Body of pancreas (tissue), 4 donors: ENCODE results near the gene PCGF1. TPM values are rescaled to one million over a fixed set of nuclear protein-coding genes. Genes with fewer than 3 reads are reported as not detected.
"Not testable (repeated sequence)": the region's sequence is repeated elsewhere in the genome, so short reads cannot be mapped to it uniquely, and the experiment has no call there.

Experiments used
- ATAC-seq: fragments of 150-250 bp; one replicate; pipeline ENCODE4 v1.9.1; 2016
- DNase-seq, 4 donors: peaks; one replicate each; pipeline ENCODE4 v3.0.0-alpha.2; 2019
- H3K27ac ChIP-seq, 4 donors: fragments of 200-600 bp; sonication (generic); 1 replicate in 3 of 4; 2 replicates in 1 of 4; pipeline versions ENCODE4 v1.5.1 to v1.6.1; 2016 to 2019; ENCODE audit warnings: mild to moderate bottlenecking in 1 of 4, mixed read lengths in 1 of 4, moderate library complexity in 1 of 4
- H3K27me3 ChIP-seq, 2 donors: fragments of 200-600 bp; sonication (generic); one replicate each; pipeline ENCODE4 v1.6.0; 2016; ENCODE audit warnings: mild to moderate bottlenecking in 1 of 2
- H3K36me3 ChIP-seq, 2 donors: fragments of 200-600 bp; sonication (generic); replicated peaks in 1 of 2; 2 replicates each; pipeline ENCODE4 v1.5.1; 2016; ENCODE audit warnings: low read depth in 2 of 2; ENCODE audit not compliant: insufficient read depth in 1 of 2
- H3K4me1 ChIP-seq: fragments of 200-600 bp; sonication (generic); one replicate; pipeline ENCODE4 v1.6.0; 2016
- H3K4me3 ChIP-seq, 2 donors: fragments of 200-600 bp; sonication (generic); 1 replicate in 1 of 2; 2 replicates in 1 of 2; pipeline ENCODE4 v1.5.1; 2016 to 2019
- H3K9me3 ChIP-seq, 3 donors: fragments of 200-600 bp; sonication (generic); 1 replicate in 2 of 3; 2 replicates in 1 of 3; pipeline ENCODE4 v1.5.1; 2016
- POLR2A ChIP-seq, 3 donors: fragments of 450-650 bp; IDR thresholded peaks; one replicate each; pipeline ENCODE4 v1.6.1; 2016; ENCODE audit warnings: antibody characterized with exemption in 3 of 3, mild to moderate bottlenecking in 2 of 3
- WGBS, 2 donors: methylation state at CpG; one replicate each; pipeline ENCODE4 v1.1.5; 2017; 5-methylcytosine and 5-hydroxymethylcytosine counted together
- intact Hi-C: fragments of 100-400 bp; cut with DNase I; formaldehyde crosslinking; loops from one replicate; pipeline ENCODE4 v1.15.1; 2023
- total RNA-seq, 2 donors: library from RNA; depleted of rRNA; stranded (reverse); fragments of >200 nt; gene quantifications; one replicate each; pipeline ENCODE4 v1.1.0, GENCODE V29; 2016
- TF ChIP-seq, protein P1 (sequence below), 7 experiments: fragments of 450-650 bp in 4 of 7; fragments of 200-600 bp in 3 of 7; sonication (generic) in 3 of 7; IDR thresholded peaks; one replicate each; pipeline ENCODE4 v1.5.1; 2016 to 2019; ENCODE audit warnings: antibody characterized with exemption in 7 of 7

PCGF1 gene
- total RNA-seq, 2 donors from 2014 or later, result 16.5 to 22.3 TPM

DNA sequence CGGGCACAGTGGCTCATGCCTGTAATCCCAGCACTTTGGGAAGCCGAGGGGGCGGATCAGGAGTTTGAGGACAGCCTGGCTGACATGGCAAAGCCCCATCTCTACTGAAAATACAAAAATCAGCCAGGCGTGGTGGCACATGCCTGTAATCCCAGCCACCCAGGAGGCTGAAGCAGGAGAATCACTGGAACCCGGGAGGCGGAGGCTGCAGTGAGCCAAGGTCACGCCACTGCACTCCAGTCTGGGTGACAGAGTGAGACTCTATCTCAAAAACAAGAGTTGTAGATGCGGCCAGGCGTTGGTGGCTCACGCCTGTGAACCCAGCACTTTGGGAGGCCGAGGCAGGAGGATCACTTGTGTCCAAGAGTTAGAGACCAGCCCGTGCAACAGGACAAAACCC, 36.8 kb downstream of the PCGF1 start:
- TF ChIP-seq POLR2A (IDR thresholded peaks at IDR 0.05), result peak in 1 of 3 donors; percentile 6
- H3K4me3 ChIP-seq, H3K9me3 ChIP-seq, DNase-seq, H3K27ac ChIP-seq, ATAC-seq, H3K27me3 ChIP-seq, intact Hi-C loops, H3K36me3 ChIP-seq: not testable (repeated sequence)
- WGBS, 2 donors, result 89 to 90% methylated on average over 9 to 12 of the region's 12 CpGs
- H3K4me1 ChIP-seq, result peaks cover 30% of the 10 kb centered on the region

GRCh38 chr2:74464406-74464805, 43.1 kb downstream of the PCGF1 start:
- Histone ChIP-seq H3K27me3 (no peaks in the 10 kb centered on the region), H3K27ac (peak overlapping the region in 3 of 4 donors; percentile 64 to 89 (median 85)), H3K4me1 (peaks cover 33% of the 10 kb centered on the region), H3K4me3 (peak overlapping the region; percentile 92 to 93), H3K9me3 (no peaks in the 10 kb centered on the region), H3K36me3 (no peaks in the 10 kb centered on the region)
- ATAC-seq, result peak; percentile 4
- 4 to 7% methylated on average over 10 to 13 of the region's 13 CpGs for WGBS, 2 donors
- no peak for DNase-seq
- intact Hi-C loops, result no loop called here
- no peak for TF ChIP-seq POLR2A (IDR thresholded peaks at IDR 0.05)
- TF ChIP-seq, protein P1, sequence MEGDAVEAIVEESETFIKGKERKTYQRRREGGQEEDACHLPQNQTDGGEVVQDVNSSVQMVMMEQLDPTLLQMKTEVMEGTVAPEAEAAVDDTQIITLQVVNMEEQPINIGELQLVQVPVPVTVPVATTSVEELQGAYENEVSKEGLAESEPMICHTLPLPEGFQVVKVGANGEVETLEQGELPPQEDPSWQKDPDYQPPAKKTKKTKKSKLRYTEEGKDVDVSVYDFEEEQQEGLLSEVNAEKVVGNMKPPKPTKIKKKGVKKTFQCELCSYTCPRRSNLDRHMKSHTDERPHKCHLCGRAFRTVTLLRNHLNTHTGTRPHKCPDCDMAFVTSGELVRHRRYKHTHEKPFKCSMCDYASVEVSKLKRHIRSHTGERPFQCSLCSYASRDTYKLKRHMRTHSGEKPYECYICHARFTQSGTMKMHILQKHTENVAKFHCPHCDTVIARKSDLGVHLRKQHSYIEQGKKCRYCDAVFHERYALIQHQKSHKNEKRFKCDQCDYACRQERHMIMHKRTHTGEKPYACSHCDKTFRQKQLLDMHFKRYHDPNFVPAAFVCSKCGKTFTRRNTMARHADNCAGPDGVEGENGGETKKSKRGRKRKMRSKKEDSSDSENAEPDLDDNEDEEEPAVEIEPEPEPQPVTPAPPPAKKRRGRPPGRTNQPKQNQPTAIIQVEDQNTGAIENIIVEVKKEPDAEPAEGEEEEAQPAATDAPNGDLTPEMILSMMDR (IDR thresholded peaks at IDR 0.05), result no peak

- intact Hi-C loops, result no loop called here
- no peak overlapping the region for H3K27ac ChIP-seq
- H3K4me1 ChIP-seq, result peaks cover 41% of the 10 kb centered on the region
- no peaks in the 10 kb centered on the region for H3K36me3 ChIP-seq
- no peaks in the 10 kb centered on the region for H3K27me3 ChIP-seq
- no peak for DNase-seq
- H3K4me3 ChIP-seq, result no peak overlapping the region
- no peak for TF ChIP-seq POLR2A (IDR thresholded peaks at IDR 0.05)
- TF ChIP-seq, protein P1 (IDR thresholded peaks at IDR 0.05), result no peak
- H3K9me3 ChIP-seq, result no peaks in the 10 kb centered on the region
- 80 to 87% methylated on average over 4 of the region's 4 CpGs for WGBS, 2 donors
- ATAC-seq, result no peak
These were observed 44.7 kb downstream of the PCGF1 start for GRCh38 chr2:74462786-74463105.

- H3K27ac ChIP-seq, result no peak overlapping the region
- no peak for ATAC-seq
- peaks cover 41% of the 10 kb centered on the region for H3K4me1 ChIP-seq
- intact Hi-C loops, result no loop called here
- no peak overlapping the region for H3K4me3 ChIP-seq
- no peaks in the 10 kb centered on the region for H3K9me3 ChIP-seq
- no peak for DNase-seq
- no peaks in the 10 kb centered on the region for H3K36me3 ChIP-seq
- H3K27me3 ChIP-seq, result no peaks in the 10 kb centered on the region
- 89 to 91% methylated on average over 9 to 20 of the region's 20 CpGs for WGBS, 2 donors
- no peak for TF ChIP-seq POLR2A (IDR thresholded peaks at IDR 0.05)
These were observed 45.3 kb downstream of the PCGF1 start for GRCh38 chr2:74462054-74462785.

DNA sequence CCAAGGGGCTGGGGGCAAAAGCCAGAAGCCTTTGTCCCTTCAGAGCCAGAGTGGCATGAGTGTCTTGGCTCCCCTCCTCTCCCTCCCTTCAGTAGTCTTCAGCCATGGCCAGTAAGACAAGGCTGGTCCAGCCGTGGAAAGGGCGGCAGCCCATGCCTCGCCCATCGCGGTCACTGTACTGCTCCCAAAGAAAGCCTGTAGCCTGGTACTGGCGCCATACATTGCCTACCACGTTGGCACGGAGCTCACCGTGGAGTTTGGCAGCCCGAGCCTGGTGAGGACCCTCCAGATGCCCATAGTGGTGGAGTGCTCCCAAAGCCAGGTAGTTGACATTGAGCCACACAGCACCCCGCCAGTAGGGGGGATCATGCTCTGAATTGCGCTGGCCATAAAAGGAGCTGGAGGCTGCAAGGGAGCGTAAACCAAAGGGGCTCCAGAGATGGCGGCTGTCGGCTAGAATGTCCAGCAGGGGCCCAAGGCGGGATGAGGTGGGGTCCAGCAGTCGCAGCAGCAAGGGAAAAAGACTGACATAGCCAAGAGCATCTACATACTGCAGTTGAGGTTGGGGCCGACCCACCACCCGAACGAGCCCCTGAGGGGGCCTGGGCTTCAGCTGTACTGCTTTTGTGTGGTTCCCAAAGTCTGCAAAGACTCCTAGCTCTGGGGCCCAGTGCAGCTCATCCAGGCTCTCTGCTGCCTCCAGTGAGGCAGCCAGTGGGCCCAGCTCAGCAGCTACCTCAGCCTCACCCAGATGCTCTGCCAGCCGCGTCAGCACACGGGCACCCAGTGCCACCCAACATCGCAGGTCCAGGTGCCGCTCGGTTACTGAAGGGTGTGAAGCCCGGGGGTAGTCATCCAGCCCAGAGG, 46.1 kb downstream of the PCGF1 start:
- WGBS, 2 donors, result 91% methylated on average over 17 to 25 of the region's 27 CpGs
- Histone ChIP-seq H3K27ac (no peak overlapping the region), H3K36me3 (no peaks in the 10 kb centered on the region), H3K4me1 (peaks cover 47% of the 10 kb centered on the region), H3K9me3 (no peaks in the 10 kb centered on the region), H3K27me3 (no peaks in the 10 kb centered on the region), H3K4me3 (no peak overlapping the region)
- peak in 1 of 4 donors; percentile 18 for DNase-seq
- TF ChIP-seq POLR2A (IDR thresholded peaks at IDR 0.05), result no peak
- TF ChIP-seq, protein P1 (IDR thresholded peaks at IDR 0.05), result peak in 1 of 7 experiments; percentile 4
- intact Hi-C loops, result no loop called here
- ATAC-seq, result no peak

DNA sequence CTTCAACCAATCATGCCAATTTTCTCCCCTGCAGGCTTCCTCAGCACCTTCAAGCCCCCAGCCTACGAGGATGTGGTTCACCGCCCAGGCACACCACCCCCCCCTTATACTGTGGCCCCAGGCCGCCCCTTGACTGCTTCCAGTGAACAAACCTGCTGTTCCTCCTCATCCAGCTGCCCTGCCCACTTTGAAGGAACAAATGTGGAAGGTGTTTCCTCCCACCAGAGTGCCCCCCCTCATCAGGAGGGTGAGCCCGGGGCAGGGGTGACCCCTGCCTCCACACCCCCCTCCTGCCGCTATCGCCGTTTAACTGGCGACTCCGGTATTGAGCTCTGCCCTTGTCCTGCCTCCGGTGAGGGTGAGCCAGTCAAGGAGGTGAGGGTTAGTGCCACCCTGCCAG, 47.3 kb downstream of the PCGF1 start:
- H3K9me3 ChIP-seq, H3K27me3 ChIP-seq, ATAC-seq, H3K4me3 ChIP-seq, H3K27ac ChIP-seq, DNase-seq, intact Hi-C loops, H3K36me3 ChIP-seq: not testable (repeated sequence)
- peaks cover 52% of the 10 kb centered on the region for H3K4me1 ChIP-seq
- WGBS, 2 donors, result 62 to 86% methylated on average over 3 to 10 of the region's 10 CpGs
